ENCODE results near the gene CMTM7. TPM values are rescaled to one million over a fixed set of nuclear protein-coding genes. Genes with fewer than 3 reads are reported as not detected.

The CMTM7 gene
- total and polyA plus RNA-seq, 9 of the 15 experiments (the other 6 are each of a cell fraction or from before 2014, with no cell fraction given): 0.03 to 1.6 (median 0.42) TPM; not detected in 4

GRCh38 chr3:32399030-32399620 is 7.5 kb downstream of the CMTM7 start (continued):
- TF ChIP-seq CCAR2 (IDR thresholded peaks at IDR 0.05; ENCODE audit: low read depth, low read length) (no peak), ZNF384 (IDR thresholded peaks at IDR 0.05; ENCODE audit: low read depth, low read length) (peak; percentile 96), ZNF408 (CRISPR knock-in tag; IDR thresholded peaks at IDR 0.05; ENCODE audit: low read depth) (no peak)

GRCh38 chr3:32401126-32401525 is 9.5 kb downstream of the CMTM7 start:
- POLR2A ChIA-PET: no interaction called here
- no peak overlapping the region for H3K27ac ChIP-seq (ENCODE audit: extremely low read depth, low read depth, low read length)
- H3K27me3 ChIP-seq (ENCODE audit: control insufficient read depth in 2 of 2, insufficient read depth in 2 of 2, low read length in 2 of 2): peaks cover 22 to 35% of the 10 kb centered on the region in 2 experiments; a peak in 4 of 5 replicates
- CTCF ChIA-PET (ENCODE audit: low intra/inter-chr PET ratio): no interaction called here
- BruUV-seq (replicated peaks): no TSS peak
- no peak for DNase-seq (ENCODE audit: extremely low read depth in 1 of 4, low spot score in 3 of 4)
- ATAC-seq: no peak
- H4K20me1 ChIP-seq (replicated peaks; ENCODE audit: control insufficient read depth, insufficient read depth, low read length): no peaks in the 10 kb centered on the region
- H3K79me2 ChIP-seq (ENCODE audit: control insufficient read depth, insufficient read depth, low read length): no peaks in the 10 kb centered on the region
- H3K36me3 ChIP-seq (ENCODE audit: control insufficient read depth, insufficient read depth, low read length): no peaks in the 10 kb centered on the region
- intact Hi-C loops (cut with micrococcal nuclease): no loop called here
- FAIRE-seq: no peak
- WGBS (ENCODE audit: insufficient coverage, low coverage, missing lambda C conversion rate): 10% methylated on average over 10 of the region's 11 CpGs
- in situ Hi-C loops (cut with MboI): no loop called here
- H3K4me2 ChIP-seq (ENCODE audit: insufficient read depth, low read length): no peak overlapping the region
- H3K9me1 ChIP-seq (ENCODE audit: control insufficient read depth, insufficient read depth, low read length): no peaks in the 10 kb centered on the region
- peaks cover 0 to 6% of the 10 kb centered on the region in 2 experiments; a peak in 1 of 5 replicates for H3K4me1 ChIP-seq (replicated peaks in 1 of 2; ENCODE audit: control insufficient read depth in 2 of 2, insufficient read depth in 2 of 2, low read length in 2 of 2)
- TF ChIP-seq BHLHE40 (IDR thresholded peaks at IDR 0.05; ENCODE audit: low read length) (no peak), SIN3A (IDR thresholded peaks at IDR 0.05; ENCODE audit: borderline replicate concordance in 2 of 2, control insufficient read depth in 1 of 2, low read depth in 2 of 2, low read length in 2 of 2) (no peak), NFYB (IDR thresholded peaks at IDR 0.05; ENCODE audit: extremely low read depth, insufficient read length) (no peak), NFIC (IDR thresholded peaks at IDR 0.05) (no peak), ESRRA (IDR thresholded peaks at IDR 0.05; ENCODE audit: borderline replicate concordance, low read depth) (no peak), CHCHD3 (CRISPR knock-in tag; IDR thresholded peaks at IDR 0.05) (no peak), NBN (IDR thresholded peaks at IDR 0.05; ENCODE audit: low read depth) (no peak), HNRNPH1 (optimal IDR thresholded peaks at IDR 0.05; ENCODE audit: low read depth, low read length) (no peak), MCM7 (IDR thresholded peaks at IDR 0.05) (no peak), U2AF2 (optimal IDR thresholded peaks at IDR 0.05; ENCODE audit: low read depth, low read length) (no peak), PML (IDR thresholded peaks at IDR 0.05; ENCODE audit: low read length) (no peak), DNMT1 (IDR thresholded peaks at IDR 0.05) (no peak), TBL1XR1 (IDR thresholded peaks at IDR 0.05; ENCODE audit: low read length in 2 of 2) (no peak)
- H3K9me3 ChIP-seq (replicated peaks; ENCODE audit: control insufficient read depth, insufficient read depth, low read depth, low read length): no peaks in the 10 kb centered on the region
- H2AFZ ChIP-seq (ENCODE audit: low read depth, low read length): no peak overlapping the region
- no peak overlapping the region for H3K9ac ChIP-seq (ENCODE audit: insufficient read depth in 1 of 2, low read depth in 2 of 2, low read length in 2 of 2)
- H3K4me3 ChIP-seq: no peak overlapping the region

Measured in K562 (cell line).